PFSK-1 (cell line): ENCODE data around the gene KCNIP3.

ENCODE experiments used
- FOXP2 ChIP-seq: optimal IDR thresholded peaks from 2 replicates; pipeline ENCODE3; 2011; ENCODE audit warnings: borderline replicate concordance, control low read depth, inconsistent platforms; ENCODE audit not compliant: insufficient read depth; ENCODE audit errors: extremely low read length, extremely low read depth
- POLR2AphosphoS5 ChIP-seq: IDR thresholded peaks from 2 replicates; pipeline ENCODE4 v1.6.1; 2012; ENCODE audit warnings: low read depth, mild to moderate bottlenecking, control low read depth, low read length, moderate library complexity
- SIN3A ChIP-seq: IDR thresholded peaks from 2 replicates; pipeline ENCODE4 v1.6.1; 2012; ENCODE audit warnings: mild to moderate bottlenecking, low read length, moderate library complexity, borderline replicate concordance; ENCODE audit not compliant: insufficient read depth
- TAF1 ChIP-seq: IDR thresholded peaks from 2 replicates; pipeline ENCODE4 v1.6.1; 2012; ENCODE audit warnings: low read length, control low read depth, borderline replicate concordance; ENCODE audit not compliant: insufficient read depth
- TF ChIP-seq, protein P1 (sequence below), 2 experiments: IDR thresholded peaks; 2 replicates each; pipeline versions ENCODE4 v1.6.1 to v1.8.0; 2011 to 2012; ENCODE audit warnings: low read depth in 2 of 2, low read length in 2 of 2, control low read depth in 1 of 2, inconsistent platforms in 1 of 2, mild to moderate bottlenecking in 1 of 2, moderate library complexity in 1 of 2; ENCODE audit not compliant: insufficient read depth in 1 of 2

KCNIP3 gene

DNA sequence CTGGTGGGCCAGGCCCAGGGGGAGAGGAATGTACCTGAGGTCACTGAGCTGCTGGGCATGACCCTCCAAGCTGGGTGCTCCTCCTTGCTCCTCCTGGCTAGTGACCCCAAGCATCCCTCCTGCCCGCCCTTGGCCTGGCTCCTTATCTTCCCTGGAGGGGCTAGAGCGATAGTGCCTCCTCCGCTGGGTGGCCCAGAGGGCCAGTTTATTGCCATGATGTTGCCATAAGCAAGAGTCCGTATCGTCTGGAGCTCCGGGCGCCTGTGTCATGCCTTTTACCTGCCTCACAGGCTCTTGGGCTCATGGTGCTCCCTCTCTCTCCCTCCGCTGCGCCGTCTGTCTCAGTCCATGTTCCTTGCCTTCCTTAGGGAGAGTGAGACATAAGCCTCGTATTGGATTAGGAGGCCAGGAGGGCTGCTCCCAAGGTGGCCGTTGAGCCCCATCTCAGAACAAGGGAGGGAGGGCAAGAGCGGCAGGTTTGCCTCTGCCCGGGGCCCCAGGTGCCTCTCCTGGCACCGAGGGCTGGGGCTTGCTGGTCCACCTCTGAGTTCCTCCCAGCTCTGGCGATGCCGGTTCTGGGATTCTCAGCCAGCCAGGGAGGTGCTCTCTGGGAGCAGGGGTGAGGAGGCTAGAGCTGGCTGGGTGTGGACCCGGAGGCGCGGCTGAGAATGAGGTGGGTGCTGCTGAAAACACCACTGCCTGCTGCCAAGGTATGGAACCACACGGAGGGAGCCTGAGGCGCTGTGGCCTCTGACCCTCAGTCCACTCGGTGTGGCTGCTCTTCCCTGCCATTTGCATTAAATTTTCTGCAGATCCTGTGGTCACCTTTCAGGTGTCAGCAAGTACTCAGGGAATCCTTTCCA lies 22.6 kb downstream of the KCNIP3 start:
- TF ChIP-seq SIN3A: no peak
- no peak for TF ChIP-seq TAF1
- TF ChIP-seq, protein P1, sequence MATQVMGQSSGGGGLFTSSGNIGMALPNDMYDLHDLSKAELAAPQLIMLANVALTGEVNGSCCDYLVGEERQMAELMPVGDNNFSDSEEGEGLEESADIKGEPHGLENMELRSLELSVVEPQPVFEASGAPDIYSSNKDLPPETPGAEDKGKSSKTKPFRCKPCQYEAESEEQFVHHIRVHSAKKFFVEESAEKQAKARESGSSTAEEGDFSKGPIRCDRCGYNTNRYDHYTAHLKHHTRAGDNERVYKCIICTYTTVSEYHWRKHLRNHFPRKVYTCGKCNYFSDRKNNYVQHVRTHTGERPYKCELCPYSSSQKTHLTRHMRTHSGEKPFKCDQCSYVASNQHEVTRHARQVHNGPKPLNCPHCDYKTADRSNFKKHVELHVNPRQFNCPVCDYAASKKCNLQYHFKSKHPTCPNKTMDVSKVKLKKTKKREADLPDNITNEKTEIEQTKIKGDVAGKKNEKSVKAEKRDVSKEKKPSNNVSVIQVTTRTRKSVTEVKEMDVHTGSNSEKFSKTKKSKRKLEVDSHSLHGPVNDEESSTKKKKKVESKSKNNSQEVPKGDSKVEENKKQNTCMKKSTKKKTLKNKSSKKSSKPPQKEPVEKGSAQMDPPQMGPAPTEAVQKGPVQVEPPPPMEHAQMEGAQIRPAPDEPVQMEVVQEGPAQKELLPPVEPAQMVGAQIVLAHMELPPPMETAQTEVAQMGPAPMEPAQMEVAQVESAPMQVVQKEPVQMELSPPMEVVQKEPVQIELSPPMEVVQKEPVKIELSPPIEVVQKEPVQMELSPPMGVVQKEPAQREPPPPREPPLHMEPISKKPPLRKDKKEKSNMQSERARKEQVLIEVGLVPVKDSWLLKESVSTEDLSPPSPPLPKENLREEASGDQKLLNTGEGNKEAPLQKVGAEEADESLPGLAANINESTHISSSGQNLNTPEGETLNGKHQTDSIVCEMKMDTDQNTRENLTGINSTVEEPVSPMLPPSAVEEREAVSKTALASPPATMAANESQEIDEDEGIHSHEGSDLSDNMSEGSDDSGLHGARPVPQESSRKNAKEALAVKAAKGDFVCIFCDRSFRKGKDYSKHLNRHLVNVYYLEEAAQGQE (IDR thresholded peaks at IDR 0.05; ENCODE audit: insufficient read depth in 1 of 2, low read depth in 2 of 2, low read length in 2 of 2): no peak
- no peak for TF ChIP-seq FOXP2
- TF ChIP-seq POLR2AphosphoS5: no peak

DNA sequence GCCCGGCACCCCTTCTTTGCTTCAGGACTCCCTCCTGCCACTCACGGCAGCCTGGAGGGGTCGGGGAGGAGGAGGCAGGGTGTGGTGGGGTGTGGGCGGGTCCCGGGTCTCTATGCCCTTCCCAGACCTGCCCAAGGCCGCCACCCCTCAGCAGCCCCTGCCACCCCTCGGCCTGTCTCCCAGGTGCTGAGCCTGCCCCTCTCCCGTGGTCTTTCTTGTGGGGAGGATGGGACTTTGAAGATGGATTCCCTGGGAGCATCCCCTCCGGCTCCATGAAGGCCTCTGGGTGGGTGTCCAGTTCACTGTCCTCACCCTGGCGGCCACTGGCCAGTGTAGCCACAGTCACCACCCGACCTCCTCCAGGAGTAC lies 23.2 kb downstream of the KCNIP3 start:
- TF ChIP-seq, protein P1 (IDR thresholded peaks at IDR 0.05; ENCODE audit: insufficient read depth in 1 of 2, low read depth in 2 of 2, low read length in 2 of 2): no peak
- no peak for TF ChIP-seq TAF1
- no peak for TF ChIP-seq SIN3A
- TF ChIP-seq POLR2AphosphoS5: no peak
- no peak for TF ChIP-seq FOXP2

DNA sequence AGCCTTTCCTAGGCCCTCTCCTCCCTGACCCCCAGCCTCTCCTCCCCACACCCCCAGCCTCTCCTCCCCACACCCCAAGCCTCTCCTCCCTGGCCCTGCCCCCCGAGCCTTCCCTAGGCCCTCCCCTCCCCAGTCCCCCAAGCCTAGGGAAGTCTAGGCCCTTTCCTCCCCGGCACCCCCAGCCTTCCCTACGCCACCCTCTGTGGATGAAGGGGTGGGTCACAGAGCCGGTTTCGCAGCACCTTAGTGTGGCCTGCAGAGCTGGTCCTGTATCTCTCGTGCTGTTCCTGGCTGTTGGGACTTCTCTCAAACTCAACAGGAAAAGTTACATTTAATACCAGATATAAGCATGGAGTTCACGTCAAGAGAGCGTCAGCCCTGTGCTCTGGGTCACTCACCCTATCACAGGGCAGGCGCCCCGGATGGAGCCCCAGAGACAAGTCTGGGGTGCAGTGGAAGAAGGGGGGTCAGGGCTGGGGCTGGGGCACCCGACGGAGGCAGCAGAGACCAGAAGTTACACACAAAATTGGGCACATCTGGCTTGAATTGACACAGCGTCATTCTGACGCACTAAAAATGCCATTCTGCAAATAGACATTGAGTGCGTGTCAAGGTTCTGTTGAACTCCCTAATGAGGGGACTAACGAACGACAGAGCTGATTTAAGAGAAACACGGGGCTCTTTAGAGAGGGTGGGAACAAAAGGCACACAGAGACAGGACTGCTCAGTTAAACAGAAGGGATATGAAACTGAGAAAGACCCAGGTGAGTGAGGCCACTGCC lies 24.0 kb downstream of the KCNIP3 start:
- TF ChIP-seq, protein P1 (IDR thresholded peaks at IDR 0.05; ENCODE audit: insufficient read depth in 1 of 2, low read depth in 2 of 2, low read length in 2 of 2): no peak
- TF ChIP-seq FOXP2 (no peak), TAF1 (no peak)

DNA sequence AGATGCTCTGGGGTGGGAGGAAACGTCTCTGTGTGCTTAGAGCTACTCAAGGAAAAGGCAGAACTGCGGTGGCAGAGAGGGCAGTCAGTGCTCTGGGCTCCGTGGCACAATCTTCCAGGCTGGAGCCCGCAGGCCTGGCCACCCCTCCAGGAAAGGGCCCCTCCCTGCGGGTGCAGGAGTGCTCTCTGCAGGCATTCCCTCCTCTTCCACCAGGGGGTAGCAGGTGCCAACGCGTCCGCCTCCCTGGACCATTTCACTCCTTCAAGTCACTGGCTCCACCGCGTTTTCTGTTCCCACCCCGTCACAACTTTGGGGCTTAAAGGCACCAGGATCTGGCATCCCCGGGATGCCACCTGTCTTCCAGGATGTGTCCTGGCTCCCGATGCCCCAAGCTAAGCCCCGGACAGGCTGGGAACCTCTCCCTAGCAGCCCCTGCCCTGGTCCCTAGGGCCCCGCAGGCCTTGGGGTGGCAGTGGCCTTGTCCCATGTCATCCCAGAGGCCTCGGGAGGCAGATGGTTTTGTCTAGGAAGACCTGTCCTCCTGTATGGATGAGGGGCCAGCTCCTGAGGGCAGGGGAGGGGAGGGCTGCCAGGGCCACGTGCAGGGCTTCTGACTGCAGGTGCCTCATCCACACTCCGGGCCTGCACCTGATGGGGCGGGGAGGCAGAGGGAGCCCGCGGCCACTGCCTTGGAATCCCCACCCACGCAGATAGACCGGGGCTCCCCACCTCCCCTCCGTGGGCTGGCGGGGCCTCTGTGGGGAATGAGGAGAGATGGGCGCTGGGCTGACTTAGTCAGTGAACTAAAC lies 26.4 kb downstream of the KCNIP3 start:
- TF ChIP-seq POLR2AphosphoS5 (no peak), SIN3A (no peak), TAF1 (no peak), FOXP2 (no peak)
- TF ChIP-seq, protein P1 (IDR thresholded peaks at IDR 0.05; ENCODE audit: insufficient read depth in 1 of 2, low read depth in 2 of 2, low read length in 2 of 2): no peak
